Ovary (tissue), 9 donors: Measurements from ENCODE around the gene GALNT17. TPM values are rescaled to one million over a fixed set of nuclear protein-coding genes. Genes with fewer than 3 reads are reported as not detected.

Experiments
- DNase-seq, 5 donors: peaks; one replicate each; pipeline ENCODE4 v3.0.0-alpha.2; 2019 to 2020
- H3K27ac ChIP-seq, 2 donors: fragments of 200-600 bp; one replicate each; pipeline versions ENCODE4 v1.5.1 to v1.8.0; 2019 to 2022
- H3K27me3 ChIP-seq: fragments of 200-600 bp; one replicate; pipeline ENCODE4 v1.8.0; 2022
- H3K36me3 ChIP-seq: fragments of 200-600 bp; sonication (generic); one replicate; pipeline ENCODE4 v1.5.1; 2019
- H3K4me1 ChIP-seq: one replicate; pipeline ENCODE4 v1.8.1; 2013; ENCODE audit warnings: mild to moderate bottlenecking, moderate library complexity; ENCODE audit not compliant: insufficient read depth
- H3K4me3 ChIP-seq: fragments of 200-600 bp; sonication (generic); one replicate; pipeline ENCODE4 v1.5.1; 2017
- H3K9me3 ChIP-seq, 2 donors: fragments of 200-600 bp in 1 of 2; sonication (generic) in 1 of 2; one replicate each; pipeline versions ENCODE4 v1.5.1 to v1.8.1; 2013 to 2019; ENCODE audit warnings: mild to moderate bottlenecking in 1 of 2, moderate library complexity in 1 of 2
- CTCF ChIP-seq, 3 donors: fragments of 450-650 bp in 2 of 3; fragments of 200-600 bp in 1 of 3; IDR thresholded peaks; one replicate each; pipeline versions ENCODE4 v1.5.1 to v1.8.0; 2016 to 2022; ENCODE audit warnings: antibody characterized with exemption in 3 of 3, mild to moderate bottlenecking in 1 of 3
- EP300 ChIP-seq: sonication (generic); formaldehyde crosslinking; IDR thresholded peaks from one replicate; pipeline ENCODE4 v1.6.1; 2017; ENCODE audit warnings: antibody characterized with exemption
- POLR2A ChIP-seq: fragments of 450-650 bp; IDR thresholded peaks from one replicate; pipeline ENCODE4 v1.6.1; 2017; ENCODE audit warnings: antibody characterized with exemption, mild to moderate bottlenecking, moderate library complexity
- WGBS, 3 donors: extraction: QIAGEN DNeasy Blood & Tissue Kit in 1 of 3; methylation state at CpG; one replicate each; pipeline versions ENCODE4 v1.1.5 to v1.1.7; 2013 to 2017; 5-methylcytosine and 5-hydroxymethylcytosine counted together
- intact Hi-C, 4 donors: fragments of 100-400 bp; cut with DNase I; formaldehyde crosslinking; loops; one replicate each; pipeline versions ENCODE4 v1.11.0 to v1.15.1; 2022 to 2023
- polyA plus RNA-seq, 2 donors: library from polyadenylated mRNA; stranded (reverse); fragments of 200-250 nt in 1 of 2; fragments of 350-450 nt in 1 of 2; fragmentation: Illumina TruSeq in 1 of 2; extraction: RNeasy Lipid Tissue Mini Kit (QIAGEN cat#74804) in 1 of 2; gene quantifications; one replicate each; pipeline ENCODE4 v1.2.3, GENCODE V29; 2013 to 2014
- total RNA-seq, 7 donors: library from RNA; depleted of rRNA in 2 of 7; stranded (reverse); fragments of >200 nt in 2 of 7; fragmentation: NEBNext Ultra II Directional in 3 of 7; extraction: Animal tissue kit (Norgen Biotek cat#: 25700) in 3 of 7; gene quantifications; one replicate each; pipeline versions ENCODE4 v1.1.0 to v1.2.4, GENCODE V29; 2016 to 2023
- donor health status: DM: no; HTN: no; CAD: no; lungs with moderate emphysema.
- donor health status: DM: no; HTN: no; CAD: no.
- donor health status: Bipolar disorder and iron deficiency.
- donor health status: DM: yes; HTN: yes; CAD: no.
- donor health status: DM: no; HTN: no; CAD: no.
- donor health status: DM: yes; HTN: yes; CAD: no.

GALNT17 gene
- total and polyA plus RNA-seq, 9 donors: 13.4 to 90.1 (median 57.1) TPM

GRCh38 chr7:71362240-71362639 lies 230.3 kb downstream of the GALNT17 start:
- 93 to 97% (median 94%) methylated on average over 7 of the region's 7 CpGs for WGBS, 3 donors
- Histone ChIP-seq H3K4me3 (no peak overlapping the region), H3K27me3 (no peaks in the 10 kb centered on the region), H3K4me1 (no peaks in the 10 kb centered on the region), H3K9me3 (no peaks in the 10 kb centered on the region), H3K36me3 (no peaks in the 10 kb centered on the region), H3K27ac (no peak overlapping the region)
- TF ChIP-seq EP300 (no peak), POLR2A (no peak), CTCF (IDR thresholded peaks at IDR 0.05) (no peak)
- DNase-seq: no peak
- intact Hi-C loops: no loop called here

- intact Hi-C loops: no loop called here
These were observed 231.3 kb downstream of the GALNT17 start for GRCh38 chr7:71363223-71363622.

GRCh38 chr7:71363627-71364026 lies 231.7 kb downstream of the GALNT17 start:
- 96% methylated on average over 7 of the region's 7 CpGs for WGBS, 3 donors
- Histone ChIP-seq H3K36me3 (no peaks in the 10 kb centered on the region), H3K9me3 (no peaks in the 10 kb centered on the region), H3K27me3 (no peaks in the 10 kb centered on the region), H3K27ac (no peak overlapping the region), H3K4me1 (no peaks in the 10 kb centered on the region), H3K4me3 (no peak overlapping the region)
- intact Hi-C loops: no loop called here
- DNase-seq: no peak
- TF ChIP-seq POLR2A: no peak
- no peak for TF ChIP-seq CTCF (IDR thresholded peaks at IDR 0.05)
- no peak for TF ChIP-seq EP300

More at GRCh38 chr7:71363223-71363622, 231.3 kb downstream of the GALNT17 start:
- Histone ChIP-seq H3K27me3 (no peaks in the 10 kb centered on the region), H3K4me1 (no peaks in the 10 kb centered on the region), H3K27ac (no peak overlapping the region), H3K9me3 (no peaks in the 10 kb centered on the region), H3K4me3 (no peak overlapping the region), H3K36me3 (no peaks in the 10 kb centered on the region)
- 89 to 93% (median 91%) methylated on average over 5 of the region's 5 CpGs for WGBS, 3 donors
- DNase-seq: no peak
- TF ChIP-seq CTCF (IDR thresholded peaks at IDR 0.05) (no peak), POLR2A (no peak), EP300 (no peak)

GRCh38 chr7:71364551-71364950 lies 232.6 kb downstream of the GALNT17 start:
- no peak overlapping the region for H3K27ac ChIP-seq
- no peaks in the 10 kb centered on the region for H3K9me3 ChIP-seq
- DNase-seq: no peak
- no peak overlapping the region for H3K4me3 ChIP-seq
- WGBS, 3 donors: 18 to 28% (median 22%) methylated on average over 2 of the region's 2 CpGs
- intact Hi-C loops: no loop called here
- no peaks in the 10 kb centered on the region for H3K27me3 ChIP-seq
- H3K36me3 ChIP-seq: no peaks in the 10 kb centered on the region
- TF ChIP-seq EP300 (no peak), CTCF (IDR thresholded peaks at IDR 0.05) (no peak), POLR2A (no peak)
- no peaks in the 10 kb centered on the region for H3K4me1 ChIP-seq

GRCh38 chr7:71372991-71373390 lies 241.0 kb downstream of the GALNT17 start:
- Histone ChIP-seq H3K27me3 (no peaks in the 10 kb centered on the region), H3K27ac (no peak overlapping the region), H3K9me3 (no peaks in the 10 kb centered on the region), H3K4me3 (no peak overlapping the region), H3K36me3 (no peaks in the 10 kb centered on the region), H3K4me1 (peaks cover 3% of the 10 kb centered on the region)
- TF ChIP-seq POLR2A (no peak), EP300 (no peak), CTCF (IDR thresholded peaks at IDR 0.05) (no peak)
- 94 to 98% (median 94%) methylated on average over 5 of the region's 5 CpGs for WGBS, 3 donors
- no peak for DNase-seq
- intact Hi-C loops: no loop called here
